ENCODE measurements around the gene NCKAP5L. TPM values are rescaled to one million over a fixed set of nuclear protein-coding genes. Genes with fewer than 3 reads are reported as not detected.

Gene NCKAP5L
- total RNA-seq, 6 donors from 2014 or later = 21.1 to 58.9 (median 30.8) TPM

DNA sequence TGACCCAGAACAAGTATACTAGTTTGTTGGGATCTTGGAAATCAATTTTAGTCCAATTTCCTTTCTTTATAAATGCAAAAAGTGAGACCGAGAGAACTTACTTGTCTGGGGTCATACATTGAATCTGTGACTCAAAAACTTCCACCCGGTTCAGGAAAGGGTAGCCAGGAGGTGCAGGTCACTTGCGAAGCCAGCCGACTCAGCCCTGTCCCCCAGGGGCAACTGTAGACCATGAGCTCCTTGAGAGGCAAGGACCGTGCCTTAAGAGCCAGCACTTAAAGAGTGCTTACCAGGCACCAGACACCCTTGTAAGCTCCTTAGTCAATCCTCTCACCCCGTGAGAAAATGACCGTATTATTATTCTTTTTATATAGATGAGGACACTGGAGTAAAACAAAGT lies 15.2 kb upstream of the NCKAP5L start:
- 61 to 75% methylated on average over 6 to 7 of the region's 7 CpGs for WGBS, 2 donors
- ATAC-seq (ENCODE audit: low FRiP score in 2 of 2) = no peak
- Histone ChIP-seq H3K9me3 (no peaks in the 10 kb centered on the region), H3K27me3 (no peaks in the 10 kb centered on the region), H3K36me3 (no peaks in the 10 kb centered on the region), H3K4me3 (peak overlapping the region in 3 of 4 donors; percentile 65 to 76 (median 75)), H3K27ac (peak overlapping the region; percentile 89 to 92 (median 92)), H3K4me1 (peaks cover 7 to 29% (median 14%) of the 10 kb centered on the region in 4 donors)
- TF ChIP-seq POLR2AphosphoS5 (IDR thresholded peaks at IDR 0.05) (no peak), POLR2A (IDR thresholded peaks at IDR 0.05) (no peak), EP300 (IDR thresholded peaks at IDR 0.05) (no peak)
- TF ChIP-seq, protein P1, sequence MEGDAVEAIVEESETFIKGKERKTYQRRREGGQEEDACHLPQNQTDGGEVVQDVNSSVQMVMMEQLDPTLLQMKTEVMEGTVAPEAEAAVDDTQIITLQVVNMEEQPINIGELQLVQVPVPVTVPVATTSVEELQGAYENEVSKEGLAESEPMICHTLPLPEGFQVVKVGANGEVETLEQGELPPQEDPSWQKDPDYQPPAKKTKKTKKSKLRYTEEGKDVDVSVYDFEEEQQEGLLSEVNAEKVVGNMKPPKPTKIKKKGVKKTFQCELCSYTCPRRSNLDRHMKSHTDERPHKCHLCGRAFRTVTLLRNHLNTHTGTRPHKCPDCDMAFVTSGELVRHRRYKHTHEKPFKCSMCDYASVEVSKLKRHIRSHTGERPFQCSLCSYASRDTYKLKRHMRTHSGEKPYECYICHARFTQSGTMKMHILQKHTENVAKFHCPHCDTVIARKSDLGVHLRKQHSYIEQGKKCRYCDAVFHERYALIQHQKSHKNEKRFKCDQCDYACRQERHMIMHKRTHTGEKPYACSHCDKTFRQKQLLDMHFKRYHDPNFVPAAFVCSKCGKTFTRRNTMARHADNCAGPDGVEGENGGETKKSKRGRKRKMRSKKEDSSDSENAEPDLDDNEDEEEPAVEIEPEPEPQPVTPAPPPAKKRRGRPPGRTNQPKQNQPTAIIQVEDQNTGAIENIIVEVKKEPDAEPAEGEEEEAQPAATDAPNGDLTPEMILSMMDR (IDR thresholded peaks at IDR 0.05) = no peak
- DNase-seq = no peak

DNA sequence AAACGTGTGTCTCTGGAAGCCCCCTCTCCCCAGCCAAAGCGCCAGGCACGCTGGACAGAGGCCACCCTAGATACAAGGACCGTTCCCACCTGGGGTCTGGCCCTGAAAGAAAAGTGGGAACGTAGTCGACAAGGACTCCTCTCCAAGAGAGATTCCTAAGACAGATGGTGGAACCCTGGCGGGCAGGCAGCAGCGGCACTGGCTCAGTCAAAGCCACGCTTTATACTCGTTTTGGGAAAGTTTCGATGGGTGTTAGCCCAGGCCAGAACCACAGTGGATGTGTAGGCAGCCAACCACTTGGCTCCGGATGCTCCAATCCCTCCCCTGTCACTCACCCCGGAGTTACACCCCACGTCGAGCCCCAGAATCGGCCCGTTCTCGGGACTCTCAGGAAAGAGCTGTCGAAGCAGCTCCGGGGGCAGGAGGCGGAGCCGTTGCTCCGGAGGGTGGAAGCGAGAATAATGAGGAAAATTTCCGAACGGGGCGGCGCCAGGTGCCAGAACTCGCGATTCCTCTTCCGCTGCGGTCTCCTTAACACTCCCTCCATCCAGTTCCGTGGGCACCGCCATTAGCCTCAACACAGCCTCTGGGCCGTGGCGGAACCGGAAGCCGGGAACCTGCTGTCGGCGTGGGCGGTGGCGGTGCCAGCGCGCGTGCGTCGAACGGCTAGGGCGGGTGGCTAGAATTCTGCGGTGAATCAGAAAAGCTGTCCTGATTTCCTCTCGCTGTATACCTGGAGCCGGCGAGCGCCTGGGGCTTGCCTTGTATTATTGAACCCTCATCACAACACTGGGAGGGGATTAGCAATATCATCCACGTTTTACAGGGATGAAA lies 14.5 kb upstream of the NCKAP5L start, which contains the start of gene BCDIN3D:
Gene BCDIN3D, minus strand, starts transcription at position 588 of the 834 bp plus-strand sequence. Its CDS starts 19 bp downstream, at position 569.
- ATAC-seq (ENCODE audit: low FRiP score in 2 of 2) = peak; percentile 98 to 99
- WGBS, 2 donors = 1 to 11% methylated on average over 5 to 55 of the region's 55 CpGs
- TF ChIP-seq POLR2AphosphoS5 (IDR thresholded peaks at IDR 0.05) (peak; percentile 89 to 94), POLR2A (IDR thresholded peaks at IDR 0.05) (peak; percentile 45 to 88 (median 59)), EP300 (IDR thresholded peaks at IDR 0.05) (no peak)
- TF ChIP-seq, protein P1 (IDR thresholded peaks at IDR 0.05) = no peak
- Histone ChIP-seq H3K27me3 (no peaks in the 10 kb centered on the region), H3K27ac (peak within 1 kb of the TSS; percentile 89 to 92 (median 92)), H3K4me1 (peaks cover 7 to 29% (median 14%) of the 10 kb centered on the region in 4 donors), H3K36me3 (no peaks in the 10 kb centered on the region), H3K9me3 (no peaks in the 10 kb centered on the region), H3K4me3 (peak within 1 kb of the TSS; percentile 57 to 76 (median 70))
- DNase-seq = peak; percentile 95 to 98

DNA sequence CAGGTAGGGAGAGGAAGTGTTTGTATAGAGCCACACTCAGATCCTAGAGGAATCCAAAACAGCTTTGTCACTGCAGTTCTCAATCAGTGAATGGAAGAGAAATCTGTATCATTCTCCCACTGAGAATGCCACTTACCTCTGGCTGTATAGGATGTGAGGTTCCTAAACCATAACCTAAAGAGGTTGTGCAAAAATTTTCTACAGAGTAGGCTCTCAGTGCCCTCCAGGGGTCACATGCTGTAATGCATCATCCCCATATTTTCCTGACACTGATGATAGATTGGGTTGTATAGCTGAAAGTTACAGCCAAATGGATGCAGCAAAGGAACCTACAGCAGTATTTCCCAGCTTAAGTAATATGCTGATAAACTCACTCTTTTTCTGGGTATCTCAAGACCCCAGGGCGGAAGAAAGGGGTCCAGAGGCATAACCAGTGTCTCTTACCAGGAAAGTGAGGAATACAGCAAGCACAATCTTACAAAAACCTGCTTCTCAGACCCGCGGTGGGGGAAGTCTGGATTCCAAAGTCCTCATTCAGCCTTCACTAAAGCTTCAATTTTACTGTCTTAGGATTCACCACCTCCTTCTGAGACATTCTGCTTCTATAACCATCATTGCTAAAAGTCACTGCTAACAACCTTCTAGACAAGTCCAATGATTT lies 10.9 kb upstream of the NCKAP5L start:
- no peaks in the 10 kb centered on the region for H3K27me3 ChIP-seq
- H3K9me3 ChIP-seq = no peaks in the 10 kb centered on the region
- no peak for ATAC-seq (ENCODE audit: low FRiP score in 2 of 2)
- H3K36me3 ChIP-seq = no peaks in the 10 kb centered on the region
- no peak for DNase-seq
- H3K27ac ChIP-seq = no peak overlapping the region
- 54 to 55% methylated on average over 3 of the region's 3 CpGs for WGBS, 2 donors
- H3K4me1 ChIP-seq = peaks cover 7 to 29% (median 14%) of the 10 kb centered on the region in 4 donors
- TF ChIP-seq, protein P1 (IDR thresholded peaks at IDR 0.05) = peak; percentile 50 to 81 (median 61)
- no peak for TF ChIP-seq EP300 (IDR thresholded peaks at IDR 0.05)
- no peak overlapping the region for H3K4me3 ChIP-seq

DNA sequence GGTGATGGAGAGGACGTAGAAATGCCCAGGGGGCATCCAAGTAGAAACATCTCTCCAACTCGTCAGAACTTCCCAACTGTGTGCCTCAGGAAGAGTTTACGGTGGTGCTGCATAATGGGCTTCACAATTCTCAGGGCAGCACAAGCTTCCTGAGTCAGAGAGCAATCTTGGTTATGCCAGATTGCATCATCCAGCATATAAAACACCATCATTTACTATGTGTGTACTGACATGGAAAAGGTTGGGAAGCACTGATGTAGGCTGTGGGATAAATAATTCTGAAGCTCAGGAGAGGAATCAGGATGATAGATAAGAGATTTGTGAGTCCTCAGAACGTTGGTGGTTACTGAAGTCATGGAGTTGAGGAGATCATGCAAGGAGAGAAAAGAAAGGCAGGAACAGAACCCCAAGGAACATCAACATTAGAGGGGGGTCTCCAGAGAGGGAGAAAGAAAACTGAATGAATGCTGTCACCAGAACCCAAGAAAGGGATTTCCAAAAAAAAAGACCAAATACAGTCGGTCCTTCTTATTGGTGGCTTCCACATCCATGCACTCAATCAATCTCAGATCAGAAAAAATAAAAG lies 4.7 kb upstream of the NCKAP5L start:
- peaks cover 6 to 9% (median 7%) of the 10 kb centered on the region in 4 donors for H3K4me1 ChIP-seq
- H3K27ac ChIP-seq = no peak overlapping the region
- H3K9me3 ChIP-seq = no peaks in the 10 kb centered on the region
- ATAC-seq (ENCODE audit: low FRiP score in 2 of 2) (no peak), DNase-seq (no peak)
- H3K36me3 ChIP-seq = no peaks in the 10 kb centered on the region
- H3K27me3 ChIP-seq = no peaks in the 10 kb centered on the region
- no peak overlapping the region for H3K4me3 ChIP-seq
- TF ChIP-seq, protein P1 (IDR thresholded peaks at IDR 0.05) = no peak
- TF ChIP-seq POLR2AphosphoS5 (IDR thresholded peaks at IDR 0.05) (no peak), EP300 (IDR thresholded peaks at IDR 0.05) (no peak), POLR2A (IDR thresholded peaks at IDR 0.05) (no peak)
- 69 to 72% methylated on average over 5 of the region's 5 CpGs for WGBS, 2 donors
